Esophagus squamous epithelium (tissue), 4 donors: ENCODE measurements around the gene MEAF6.

ENCODE experiments used
- POLR2A ChIP-seq, 4 donors: fragments of 450-650 bp; IDR thresholded peaks; one replicate each; pipeline ENCODE4 v1.6.1; 2017; ENCODE audit warnings: antibody characterized with exemption in 4 of 4, mild to moderate bottlenecking in 4 of 4, moderate library complexity in 3 of 4
- TF ChIP-seq, protein P1 (sequence below), 6 experiments: fragments of 450-650 bp in 4 of 6; fragments of 200-600 bp in 2 of 6; sonication (generic) in 2 of 6; IDR thresholded peaks; one replicate each; pipeline ENCODE4 v1.5.1; 2016 to 2019; ENCODE audit warnings: antibody characterized with exemption in 6 of 6, mild to moderate bottlenecking in 4 of 6, moderate library complexity in 4 of 6

DNA sequence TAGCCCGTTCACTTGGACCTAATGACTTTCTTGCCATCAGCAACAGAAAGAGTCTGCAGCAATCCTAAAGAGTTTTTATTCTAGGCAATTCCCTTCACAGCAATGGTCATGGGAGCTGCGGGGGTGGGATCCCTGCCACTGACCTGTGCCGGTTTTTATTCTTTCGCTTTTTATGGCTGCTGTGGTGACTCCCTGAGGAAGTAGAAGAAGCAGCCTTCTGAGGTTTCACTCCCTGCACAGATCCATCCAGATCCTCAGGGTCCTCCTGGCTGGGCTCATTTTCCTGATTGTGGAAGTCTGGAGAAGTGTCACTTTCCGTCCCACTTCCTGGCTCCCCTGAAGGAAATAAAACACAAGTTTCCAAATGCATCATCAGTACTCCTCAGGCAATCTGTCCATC is 12.9 kb downstream of the MEAF6 start:
- TF ChIP-seq, protein P1, sequence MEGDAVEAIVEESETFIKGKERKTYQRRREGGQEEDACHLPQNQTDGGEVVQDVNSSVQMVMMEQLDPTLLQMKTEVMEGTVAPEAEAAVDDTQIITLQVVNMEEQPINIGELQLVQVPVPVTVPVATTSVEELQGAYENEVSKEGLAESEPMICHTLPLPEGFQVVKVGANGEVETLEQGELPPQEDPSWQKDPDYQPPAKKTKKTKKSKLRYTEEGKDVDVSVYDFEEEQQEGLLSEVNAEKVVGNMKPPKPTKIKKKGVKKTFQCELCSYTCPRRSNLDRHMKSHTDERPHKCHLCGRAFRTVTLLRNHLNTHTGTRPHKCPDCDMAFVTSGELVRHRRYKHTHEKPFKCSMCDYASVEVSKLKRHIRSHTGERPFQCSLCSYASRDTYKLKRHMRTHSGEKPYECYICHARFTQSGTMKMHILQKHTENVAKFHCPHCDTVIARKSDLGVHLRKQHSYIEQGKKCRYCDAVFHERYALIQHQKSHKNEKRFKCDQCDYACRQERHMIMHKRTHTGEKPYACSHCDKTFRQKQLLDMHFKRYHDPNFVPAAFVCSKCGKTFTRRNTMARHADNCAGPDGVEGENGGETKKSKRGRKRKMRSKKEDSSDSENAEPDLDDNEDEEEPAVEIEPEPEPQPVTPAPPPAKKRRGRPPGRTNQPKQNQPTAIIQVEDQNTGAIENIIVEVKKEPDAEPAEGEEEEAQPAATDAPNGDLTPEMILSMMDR (IDR thresholded peaks at IDR 0.05): no peak
- TF ChIP-seq POLR2A (IDR thresholded peaks at IDR 0.05): no peak
